Articular chondrocyte of knee joint (primary cell): Measurements from ENCODE around the gene SCARF1. TPM values are rescaled to one million over a fixed set of nuclear protein-coding genes. Genes with fewer than 3 reads are reported as not detected.

Source experiments
- small RNA-seq: library from RNA; depleted of rRNA; stranded (forward); fragments of <200 nt; gene quantifications from one replicate; pipeline ENCODE3, GENCODE V24; 2012
- total RNA-seq: library from RNA; depleted of rRNA; stranded (reverse); fragments of >200 nt; gene quantifications from 2 replicates; pipeline ENCODE4 v1.2.3, GENCODE V29; 2012

The SCARF1 gene
- 0.65 and 0.97 TPM in 2 replicates for total RNA-seq

GRCh38 chr17:1645207-1646171 lies at the start of gene SCARF1:
TSS of gene SCARF1 (minus strand) at chr17:1645732. CDS start at chr17:1645697, 35 bp downstream.

GRCh38 chr17:1684378-1685189 lies 39.1 kb upstream of the SCARF1 start, which contains the start of gene PRPF8:
TSS of gene PRPF8 (minus strand) at chr17:1684867. CDS start at chr17:1684571, 296 bp downstream.

GRCh38 chr17:1649844-1650501 lies 4.4 kb upstream of the SCARF1 start, which contains the start of gene RILP:
TSS of gene RILP (minus strand) at chr17:1649866. CDS start at chr17:1649804, 62 bp downstream.

GRCh38 chr17:1627982-1628855 lies 17.3 kb downstream of the SCARF1 start, which contains the start of gene SLC43A2:
TSS of gene SLC43A2 (minus strand) at chr17:1628834. CDS start at chr17:1627874, 960 bp downstream.

Small RNAs within 50 kb of the gene (small RNA-seq; reads per million reads assigned to genes)
- not detected for gene RN7SL105P

Other genes with a start within 250 kb of the SCARF1 start
- gene YWHAE, start 245.5 kb downstream of the SCARF1 start, total RNA-seq, result 683 and 752 TPM in 2 replicates
- 117 and 135 TPM in 2 replicates for gene CRK, start 189.5 kb downstream of the SCARF1 start, total RNA-seq
- gene MYO1C, start 153.0 kb downstream of the SCARF1 start, total RNA-seq, result 209 and 216 TPM in 2 replicates
- 34.2 and 35.7 TPM in 2 replicates for gene INPP5K, start 129.1 kb downstream of the SCARF1 start, total RNA-seq
- 31.3 and 31.4 TPM in 2 replicates for gene PITPNA, start 82.9 kb downstream of the SCARF1 start, total RNA-seq
- gene SLC43A2, start 16.9 kb downstream of the SCARF1 start, total RNA-seq, result 22.5 and 23.2 TPM in 2 replicates
- 7.9 and 10.3 TPM in 2 replicates for gene RILP, start 4.1 kb upstream of the SCARF1 start, total RNA-seq
- 117 and 135 TPM in 2 replicates for gene PRPF8, start 39.1 kb upstream of the SCARF1 start, total RNA-seq
- 5.3 and 5.9 TPM in 2 replicates for gene TLCD2, start 64.6 kb upstream of the SCARF1 start, total RNA-seq
- gene WDR81, start 79.0 kb upstream of the SCARF1 start, total RNA-seq, result 21.4 and 27.4 TPM in 2 replicates
- gene SERPINF2, start 97.1 kb upstream of the SCARF1 start, total RNA-seq, result 0.11 and 0.13 TPM in 2 replicates
- 5.1 and 16.5 TPM in 2 replicates for gene SERPINF1, start 116.3 kb upstream of the SCARF1 start, total RNA-seq
- gene SMYD4, start 184.2 kb upstream of the SCARF1 start, total RNA-seq, result 11.2 and 11.8 TPM in 2 replicates
- gene RPA1, start 184.3 kb upstream of the SCARF1 start, total RNA-seq, result 25.2 TPM in 2 replicates